NCI-H446 (cell line): ENCODE measurements around the gene BMP3.
"Not testable (repeated sequence)": the region's sequence is repeated elsewhere in the genome, so short reads cannot be mapped to it uniquely, and the experiment has no call there.

Experiments
- DNase-seq, 2 experiments: peaks; one replicate each; lab custom pipeline; 2025; lab: John Stamatoyannopoulos, UW

BMP3 gene

GRCh38 chr4:81030061-81030980, at the start of gene BMP3:
TSS of gene BMP3 (plus strand) at chr4:81030708. CDS start at chr4:81031285, 577 bp downstream.
- no peak for DNase-seq

DNA sequence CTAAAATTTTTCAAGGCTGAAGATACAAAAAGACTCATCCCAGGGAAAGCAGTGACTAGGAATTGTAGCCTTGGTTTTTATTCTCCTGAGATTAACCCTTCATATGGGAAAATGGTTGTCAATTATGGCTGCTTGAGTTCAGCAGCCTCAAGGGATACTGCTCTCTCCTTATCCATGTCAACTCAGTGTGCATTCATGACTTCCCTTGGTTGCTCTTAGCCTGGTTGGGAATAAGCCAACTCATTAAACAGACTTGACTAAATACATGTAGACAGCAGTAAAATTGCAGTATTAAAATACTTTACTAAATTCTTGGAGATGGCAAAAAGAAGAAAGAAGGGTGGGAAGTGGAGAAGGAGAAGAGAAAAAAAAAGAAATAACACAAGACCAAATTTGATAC, 44.5 kb upstream of the BMP3 start:
- DNase-seq = no peak

DNA sequence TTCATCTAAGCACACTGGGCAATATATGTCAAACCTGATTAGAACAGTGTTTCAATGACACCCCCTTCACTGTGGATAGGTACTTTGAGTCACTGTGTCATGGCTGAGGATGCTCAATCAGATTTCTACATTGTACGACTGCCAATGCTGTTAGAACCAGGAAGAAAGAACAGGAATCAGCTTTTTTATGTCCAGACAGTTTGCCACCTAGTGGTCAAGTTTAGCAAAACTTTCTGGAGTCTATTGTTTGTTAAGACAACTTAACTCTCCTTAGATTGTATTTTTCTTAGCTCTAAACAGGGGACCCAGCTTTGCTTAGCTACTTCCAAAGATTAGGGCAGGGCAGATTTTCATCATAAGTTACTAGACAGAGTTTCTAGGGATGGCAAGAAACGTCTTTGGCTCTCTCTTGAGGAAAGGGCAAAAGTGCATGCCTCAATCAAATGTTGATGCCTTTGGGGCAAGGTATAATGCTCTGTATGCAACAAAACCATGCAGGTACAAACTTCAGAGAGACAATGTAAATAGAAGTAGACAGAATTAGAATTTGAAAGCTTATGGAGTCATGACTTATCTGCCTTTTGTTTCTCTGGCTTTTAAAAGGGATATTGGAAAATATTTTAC, 40.5 kb upstream of the BMP3 start:
- DNase-seq = peak in 1 of 2 experiments; percentile 39

DNA sequence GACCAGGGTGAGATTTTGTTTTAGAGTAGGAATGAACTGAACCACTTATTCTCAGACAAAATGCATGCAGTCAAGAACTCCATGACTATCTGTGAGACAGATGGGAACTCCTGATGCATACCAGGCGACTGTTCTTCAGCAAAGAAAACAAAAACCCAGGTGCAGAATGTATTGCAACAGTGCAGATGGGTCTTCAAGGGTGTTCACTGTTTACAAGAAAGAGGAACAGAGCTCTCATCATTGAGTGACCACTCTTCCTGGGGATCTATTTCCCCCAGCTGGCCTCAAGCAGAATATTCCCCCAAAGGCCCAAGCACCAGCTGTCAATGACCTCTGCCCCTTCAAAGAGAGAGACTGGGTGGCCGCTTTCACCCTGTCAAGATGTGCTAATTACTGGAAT, 39.7 kb upstream of the BMP3 start:
- DNase-seq = no peak

GRCh38 chr4:80999943-81000342, 30.6 kb upstream of the BMP3 start:
- no peak for DNase-seq

GRCh38 chr4:81003597-81004111, 26.9 kb upstream of the BMP3 start:
- no peak for DNase-seq

DNA sequence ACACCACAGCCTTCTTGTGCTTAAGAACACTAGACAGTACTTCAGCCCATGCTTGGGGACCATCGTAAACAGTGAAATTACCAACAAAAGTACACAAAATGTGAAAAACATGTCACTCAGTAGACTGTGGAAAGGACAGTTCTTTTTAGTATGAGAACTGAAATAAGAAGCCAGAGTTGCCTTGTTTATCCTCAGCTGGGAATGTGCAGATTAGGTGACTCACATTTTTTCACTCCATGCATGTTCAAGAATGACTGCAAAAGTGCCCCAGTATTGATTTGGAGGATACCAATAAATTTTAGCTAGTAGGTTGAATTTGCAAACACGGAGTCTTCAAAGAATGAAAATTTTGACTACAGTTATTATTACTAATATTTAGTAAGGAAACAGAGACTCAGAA, 23.1 kb upstream of the BMP3 start:
- DNase-seq = no peak

DNA sequence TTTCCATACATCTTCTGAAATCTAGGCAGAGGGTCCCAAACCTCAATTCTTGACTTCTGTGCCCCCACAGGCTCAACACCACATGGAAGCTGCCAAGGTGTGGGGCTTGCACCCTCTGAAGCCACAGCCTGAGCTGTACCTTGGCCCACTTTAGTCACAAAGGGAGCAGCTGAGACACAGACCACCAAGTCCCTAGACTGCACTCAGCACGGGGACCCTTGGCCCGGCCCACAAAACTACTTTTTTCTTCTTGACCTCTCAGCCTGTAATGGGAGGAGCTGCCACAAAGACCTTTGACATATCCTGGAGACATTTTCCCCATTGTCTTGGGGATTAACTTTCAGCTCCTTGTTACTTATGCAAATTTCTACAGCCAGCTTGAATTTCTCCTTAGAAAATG, 13.9 kb upstream of the BMP3 start:
- not testable (repeated sequence) for DNase-seq

DNA sequence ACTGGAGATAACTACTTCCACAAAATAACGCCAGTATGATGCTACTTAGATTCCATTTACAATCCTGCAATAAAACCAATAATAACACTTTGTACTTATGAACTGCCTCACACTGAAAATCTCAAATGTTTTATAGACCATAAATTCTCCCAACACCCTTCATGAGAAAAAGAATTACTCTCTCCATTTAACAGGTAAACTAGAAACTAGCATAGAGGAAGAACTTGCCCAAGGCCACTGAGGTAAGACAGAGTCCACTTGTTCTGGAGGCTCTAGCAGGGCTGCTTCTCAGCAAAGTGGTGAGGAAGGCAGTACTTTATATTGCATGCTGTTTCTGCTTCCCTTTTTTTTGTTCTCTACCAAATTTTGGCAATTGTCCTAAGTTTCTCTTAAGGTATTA, 11.5 kb upstream of the BMP3 start:
- no peak for DNase-seq

DNA sequence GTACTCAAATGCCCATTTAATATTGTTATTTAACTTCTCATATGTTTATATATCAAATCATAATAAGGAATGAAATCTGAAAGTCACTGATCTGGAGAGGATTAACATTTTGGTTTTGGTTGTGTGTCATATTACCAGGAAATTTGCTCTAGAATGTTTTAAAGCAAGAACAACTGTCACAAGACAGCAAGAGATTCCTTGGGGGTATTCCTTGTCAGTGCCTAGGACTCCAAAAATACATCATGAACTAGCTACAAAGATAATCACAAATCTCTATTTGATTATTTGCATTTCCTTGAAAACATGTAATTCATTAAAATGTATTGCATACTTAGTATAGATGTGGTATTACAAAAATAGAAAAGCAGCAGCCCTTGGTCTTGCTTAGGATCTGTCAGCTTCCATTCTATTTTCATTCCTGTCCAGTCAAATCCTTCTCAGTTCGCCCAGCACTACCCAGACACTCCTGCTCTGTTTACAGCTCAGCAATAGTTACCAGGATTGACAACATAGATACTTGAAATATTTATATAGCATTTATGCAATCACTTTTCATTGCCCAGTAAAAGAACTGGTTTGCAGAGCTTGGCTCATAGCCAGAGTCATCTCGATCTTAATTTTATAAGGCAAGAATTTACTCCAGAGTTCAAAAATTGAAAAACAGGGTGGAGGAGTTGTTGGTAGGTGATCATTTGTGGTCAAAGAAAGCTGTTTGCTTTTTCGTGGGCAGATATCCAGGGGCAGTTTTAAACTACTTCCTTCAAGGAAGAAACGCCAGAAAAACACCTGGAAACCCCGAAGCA, 9.2 kb upstream of the BMP3 start:
- no peak for DNase-seq

DNA sequence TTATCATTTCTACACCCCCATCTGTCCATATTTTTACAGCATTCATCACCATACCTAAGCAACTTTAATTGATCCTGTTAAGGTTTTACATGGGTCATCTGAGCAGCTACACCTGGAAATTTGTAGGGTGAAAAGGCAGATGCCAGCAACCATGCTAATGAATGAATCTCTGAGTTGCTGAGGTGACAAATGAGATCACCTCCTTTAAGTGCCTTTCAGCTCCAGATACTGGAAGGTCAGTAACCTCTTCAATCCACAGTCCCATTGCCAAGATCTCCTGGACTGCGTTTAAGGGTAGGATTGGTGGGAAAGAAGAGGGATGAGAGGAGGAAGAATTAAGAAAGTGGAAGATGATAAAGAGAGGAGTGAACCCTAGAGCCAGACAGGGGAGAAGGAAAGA, 8.5 kb upstream of the BMP3 start:
- no peak for DNase-seq

DNA sequence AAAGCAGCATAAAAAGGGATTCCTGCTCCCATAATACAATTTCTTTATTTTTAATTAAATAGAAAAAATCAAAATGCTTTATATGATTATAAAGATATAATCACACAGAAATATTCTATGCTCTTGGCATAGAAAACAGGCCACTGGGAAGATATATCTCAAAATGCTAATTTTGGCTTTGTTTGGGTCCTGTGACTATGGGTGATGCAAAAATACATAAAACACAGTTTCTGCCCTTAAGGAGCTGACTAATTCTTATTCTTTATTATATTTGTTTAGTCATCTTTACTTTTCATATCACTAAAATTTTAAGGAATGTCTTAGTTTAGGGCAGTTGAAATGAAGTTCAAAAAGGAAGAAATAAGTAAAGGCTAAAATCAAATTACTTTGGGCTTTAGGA, 7.0 kb upstream of the BMP3 start:
- DNase-seq = no peak

DNA sequence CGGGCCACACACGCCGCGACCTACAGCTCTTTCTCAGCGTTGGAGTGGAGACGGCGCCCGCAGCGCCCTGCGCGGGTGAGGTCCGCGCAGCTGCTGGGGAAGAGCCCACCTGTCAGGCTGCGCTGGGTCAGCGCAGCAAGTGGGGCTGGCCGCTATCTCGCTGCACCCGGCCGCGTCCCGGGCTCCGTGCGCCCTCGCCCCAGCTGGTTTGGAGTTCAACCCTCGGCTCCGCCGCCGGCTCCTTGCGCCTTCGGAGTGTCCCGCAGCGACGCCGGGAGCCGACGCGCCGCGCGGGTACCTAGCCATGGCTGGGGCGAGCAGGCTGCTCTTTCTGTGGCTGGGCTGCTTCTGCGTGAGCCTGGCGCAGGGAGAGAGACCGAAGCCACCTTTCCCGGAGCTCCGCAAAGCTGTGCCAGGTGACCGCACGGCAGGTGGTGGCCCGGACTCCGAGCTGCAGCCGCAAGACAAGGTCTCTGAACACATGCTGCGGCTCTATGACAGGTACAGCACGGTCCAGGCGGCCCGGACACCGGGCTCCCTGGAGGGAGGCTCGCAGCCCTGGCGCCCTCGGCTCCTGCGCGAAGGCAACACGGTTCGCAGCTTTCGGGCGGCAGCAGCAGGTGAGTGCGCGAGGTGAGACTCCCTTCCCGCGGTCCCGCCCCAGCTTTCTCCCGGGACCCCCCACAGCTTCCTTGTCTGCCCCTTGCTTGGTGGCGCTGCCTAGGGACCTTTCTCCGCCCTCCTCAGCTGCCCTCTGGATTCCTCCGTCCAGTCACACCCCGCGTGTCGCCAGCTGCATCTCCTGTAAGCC, 678 bp downstream of the BMP3 start:
- DNase-seq = no peak

DNA sequence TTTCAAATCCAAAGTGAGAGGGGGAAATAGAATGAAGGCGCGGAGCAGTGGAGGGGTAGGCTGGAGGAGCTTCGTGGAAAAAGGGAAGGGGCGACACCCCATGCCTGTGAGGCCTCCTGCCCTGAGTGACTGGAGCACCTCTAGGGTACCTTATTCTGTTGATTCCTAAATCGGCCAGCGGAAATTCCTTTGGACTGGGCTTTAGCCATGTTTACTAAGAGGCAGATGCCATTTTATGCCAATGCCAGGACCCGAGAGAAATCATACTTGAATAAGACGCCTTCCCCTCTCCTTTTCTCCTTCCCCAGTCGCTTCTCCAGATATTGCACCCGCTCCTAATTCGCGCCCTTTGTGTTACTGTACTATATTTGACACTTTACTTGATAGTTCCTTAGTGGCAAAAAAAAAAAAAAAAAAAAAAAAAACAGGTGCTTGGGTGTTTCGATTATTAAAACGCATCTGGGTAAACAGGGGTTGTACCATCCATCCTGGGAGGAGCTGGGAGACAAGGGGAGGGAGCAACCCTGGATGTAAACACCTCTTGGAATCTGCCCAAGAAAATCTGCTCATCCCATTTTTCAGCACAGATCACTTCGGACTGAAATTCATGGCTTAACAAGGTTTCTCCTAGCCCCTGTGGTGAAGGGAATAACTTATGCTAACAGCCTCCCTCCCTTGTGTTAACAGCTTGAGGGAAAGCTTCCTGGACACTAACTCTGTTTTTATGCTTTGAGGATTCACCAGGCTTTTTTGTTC, 1.5 kb downstream of the BMP3 start:
- DNase-seq = no peak

DNA sequence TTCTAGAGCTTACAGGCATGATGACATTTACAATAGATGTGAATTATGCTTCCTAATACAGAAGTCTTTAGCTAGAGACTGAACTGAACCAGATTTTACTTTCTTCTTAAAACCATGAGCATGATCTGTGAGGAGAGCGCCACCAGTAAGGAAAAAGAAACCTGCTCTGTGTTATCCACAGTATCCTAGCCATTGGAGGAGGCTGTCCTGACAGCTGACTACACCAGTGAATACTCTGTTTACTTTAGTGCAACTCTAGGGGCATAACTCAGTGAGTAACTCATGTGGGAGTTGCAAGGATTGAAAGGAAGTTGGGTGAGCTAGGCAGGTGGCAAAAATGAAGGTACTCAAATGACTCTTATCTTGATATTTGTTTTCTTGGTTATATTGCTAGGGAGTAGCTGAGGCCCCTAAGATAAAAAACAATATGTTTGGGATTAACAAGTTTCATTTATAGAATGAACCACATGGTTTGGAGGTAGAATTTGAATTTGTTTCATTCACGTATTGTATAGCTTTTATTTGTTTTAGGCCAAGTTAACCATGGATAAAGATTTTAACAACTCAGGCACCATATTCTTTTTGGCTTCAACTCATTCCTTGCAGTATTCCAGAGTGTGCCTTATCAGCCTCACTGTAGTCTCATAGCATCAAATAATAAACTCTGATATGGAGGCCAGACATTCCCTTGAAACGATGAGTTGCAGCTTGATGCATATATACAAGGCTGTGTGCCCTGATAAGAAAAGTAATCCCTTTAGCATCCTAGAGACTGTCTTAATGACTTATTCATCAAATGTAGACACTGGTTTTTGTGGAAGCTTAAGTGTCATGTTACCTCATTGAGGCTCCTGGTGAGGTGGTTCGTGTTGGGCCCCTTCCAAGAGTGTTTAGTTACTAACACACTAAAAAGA, 2.5 kb downstream of the BMP3 start:
- no peak for DNase-seq

DNA sequence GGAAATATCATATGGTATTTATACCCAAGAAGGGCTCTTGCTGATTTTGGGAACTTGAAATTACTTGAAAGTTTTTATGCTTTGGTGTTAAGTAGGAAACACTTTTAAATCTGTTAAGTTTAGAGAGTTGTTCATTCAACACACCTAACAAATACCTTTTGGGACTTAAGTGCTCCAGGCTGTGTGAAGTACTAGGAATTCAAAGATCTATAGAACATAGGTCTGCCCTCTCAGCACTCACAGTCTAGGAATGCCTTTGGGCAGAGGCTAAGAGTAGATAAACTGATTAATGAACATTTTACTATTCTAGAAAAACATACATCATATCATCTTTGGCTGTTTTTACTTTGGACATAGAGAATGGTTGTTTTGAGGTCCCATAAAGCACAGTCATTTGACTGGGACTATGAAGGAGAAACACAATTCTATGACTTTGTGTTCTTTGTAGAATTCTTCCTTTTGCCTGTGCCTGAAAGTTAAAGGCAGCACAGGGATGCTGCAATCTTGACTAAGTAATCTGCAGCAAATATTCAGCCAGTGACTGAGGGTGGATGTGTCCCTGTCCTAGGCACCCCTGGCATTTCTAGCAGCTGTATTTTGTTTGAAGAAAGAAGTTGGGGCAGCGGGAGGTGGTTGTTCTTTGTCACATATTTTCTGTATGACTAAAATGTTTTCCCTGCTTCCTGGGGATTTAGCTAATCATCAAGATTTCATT, 8.3 kb downstream of the BMP3 start:
- no peak for DNase-seq

- no peak for DNase-seq
Measured at GRCh38 chr4:81039351-81039972, 9.0 kb downstream of the BMP3 start.

- DNase-seq = peak; percentile 1 to 33
Measured at GRCh38 chr4:81040012-81040659, 9.6 kb downstream of the BMP3 start.
